ENCODE data around the gene MYO1H.

DNA sequence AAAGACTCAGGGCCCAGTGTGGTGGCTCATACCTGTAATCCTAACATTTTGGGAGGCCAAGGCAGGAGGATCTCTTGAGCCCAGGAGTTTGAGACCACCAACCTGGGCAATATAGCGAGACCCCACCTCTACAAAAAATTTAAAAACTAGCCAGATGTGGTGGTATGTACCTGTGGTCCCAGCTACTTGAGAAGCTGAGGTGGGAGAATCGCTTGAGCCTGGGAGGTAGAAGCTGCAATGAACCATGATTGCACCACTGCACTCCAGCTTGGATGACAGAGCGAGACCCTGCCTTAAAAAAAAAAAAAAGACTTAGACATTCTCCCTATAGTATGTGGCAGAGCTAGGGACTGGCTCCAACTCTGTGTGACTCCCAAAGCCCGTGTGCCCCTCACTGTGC lies 132.7 kb downstream of the MYO1H start:
- TF ChIP-seq EP300 (IDR thresholded peaks at IDR 0.05) (no peak), POLR2AphosphoS5 (IDR thresholded peaks at IDR 0.05) (no peak)
- TF ChIP-seq, protein P1, sequence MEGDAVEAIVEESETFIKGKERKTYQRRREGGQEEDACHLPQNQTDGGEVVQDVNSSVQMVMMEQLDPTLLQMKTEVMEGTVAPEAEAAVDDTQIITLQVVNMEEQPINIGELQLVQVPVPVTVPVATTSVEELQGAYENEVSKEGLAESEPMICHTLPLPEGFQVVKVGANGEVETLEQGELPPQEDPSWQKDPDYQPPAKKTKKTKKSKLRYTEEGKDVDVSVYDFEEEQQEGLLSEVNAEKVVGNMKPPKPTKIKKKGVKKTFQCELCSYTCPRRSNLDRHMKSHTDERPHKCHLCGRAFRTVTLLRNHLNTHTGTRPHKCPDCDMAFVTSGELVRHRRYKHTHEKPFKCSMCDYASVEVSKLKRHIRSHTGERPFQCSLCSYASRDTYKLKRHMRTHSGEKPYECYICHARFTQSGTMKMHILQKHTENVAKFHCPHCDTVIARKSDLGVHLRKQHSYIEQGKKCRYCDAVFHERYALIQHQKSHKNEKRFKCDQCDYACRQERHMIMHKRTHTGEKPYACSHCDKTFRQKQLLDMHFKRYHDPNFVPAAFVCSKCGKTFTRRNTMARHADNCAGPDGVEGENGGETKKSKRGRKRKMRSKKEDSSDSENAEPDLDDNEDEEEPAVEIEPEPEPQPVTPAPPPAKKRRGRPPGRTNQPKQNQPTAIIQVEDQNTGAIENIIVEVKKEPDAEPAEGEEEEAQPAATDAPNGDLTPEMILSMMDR (IDR thresholded peaks at IDR 0.05): no peak
